ENCODE data around the gene ASF1A. TPM values are rescaled to one million over a fixed set of nuclear protein-coding genes. Genes with fewer than 3 reads are reported as not detected.

The ASF1A gene
- total and polyA plus RNA-seq, 2 of the 13 experiments (the other 11 are each of a cell fraction or from before 2014, with no cell fraction given) = 14.5 to 49.9 TPM

DNA sequence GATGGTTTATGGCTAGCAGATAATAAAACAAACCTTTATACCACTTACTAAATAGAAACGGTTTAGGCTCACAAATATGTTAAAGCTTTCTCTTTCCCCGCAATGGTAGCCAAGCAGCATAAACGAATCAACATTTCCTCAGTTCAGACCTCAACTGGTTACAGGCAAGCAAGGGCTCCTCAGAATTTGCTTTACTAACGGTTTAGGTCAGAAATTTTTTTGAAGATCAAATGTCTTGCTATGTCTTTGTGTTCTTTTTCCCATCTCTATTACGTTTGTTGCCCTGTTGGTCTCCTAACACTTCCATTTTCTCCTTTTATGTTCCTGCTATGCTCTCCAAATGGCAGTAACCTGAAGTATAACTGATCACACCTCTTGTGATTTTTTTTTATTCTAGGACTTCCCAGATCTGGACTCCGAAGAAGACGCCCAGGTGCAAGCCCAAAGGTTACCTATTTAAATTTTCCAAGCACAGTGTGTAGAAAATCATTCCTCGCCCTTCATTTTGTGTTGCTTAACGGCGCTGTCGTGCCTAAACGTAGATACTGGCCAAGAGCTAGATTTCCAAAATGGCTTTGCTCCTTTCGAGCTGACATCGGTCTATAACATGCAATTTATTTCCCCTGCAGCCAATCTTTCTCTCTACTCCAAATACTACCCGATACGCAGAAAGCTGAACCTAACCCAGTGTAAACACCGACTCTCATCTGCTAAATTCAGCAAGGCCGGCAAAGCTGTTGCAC, 717 bp upstream of the ASF1A start:
- ChIA-PET CTCF (ENCODE audit: low intra/inter-chr PET ratio, low total read pairs) (interaction anchor here (0.9 to 1.3 kb wide), 2 partner anchors 185 to 217 kb away, joined by 3 to 5 read pairs; partner anchors contain the start of gene FAM184A), POLR2A (interaction anchor here (1.3 to 3.1 kb wide), 3 partner anchors 10 to 454 kb away, joined by 3 to 10 read pairs (median 8); partner anchors contain the start of gene MCM9)
- H3K36me3 ChIP-seq (replicated peaks in 1 of 2; ENCODE audit: control insufficient read depth in 1 of 2, insufficient read depth in 2 of 2, low read length in 2 of 2) = no peaks in the 10 kb centered on the region; a peak in 1 of 5 replicates
- peaks cover 38% of the 10 kb centered on the region for H3K4me1 ChIP-seq (ENCODE audit: insufficient read depth, low read length)
- peak overlapping the region; percentile 85 for H3K4me2 ChIP-seq (ENCODE audit: low read depth, low read length)
- DNase-seq (ENCODE audit: low spot score) (peak; percentile 49), ATAC-seq (peak; percentile 4), FAIRE-seq (no peak)
- H2AFZ ChIP-seq (ENCODE audit: low read length) = peak overlapping the region; percentile 78
- peaks cover 46% of the 10 kb centered on the region for H3K79me2 ChIP-seq (ENCODE audit: insufficient read depth, low read length)
- H3K9ac ChIP-seq (ENCODE audit: insufficient read depth, low read depth, low read length) = peak overlapping the region; percentile 77
- in situ Hi-C loops (cut with HindIII; ENCODE audit: extremely low pct_ligation_motif_present, low pct_unique_long_range_greater_than_20kb) (no loop called here), intact Hi-C loops (cut with micrococcal nuclease; ENCODE audit: unreplicated experiment) (loop anchor here (10.0 kb wide), 1 partner anchor 372 kb away; no protein-coding TSS in a partner anchor)
- H3K27ac ChIP-seq (ENCODE audit: extremely low read length, insufficient read depth, low read length) = peak overlapping the region; percentile 86
- no peaks in the 10 kb centered on the region; a peak in 1 of 5 replicates for H3K27me3 ChIP-seq (ENCODE audit: control insufficient read depth in 1 of 2, insufficient read depth in 2 of 2, low read length in 2 of 2)
- no peaks in the 10 kb centered on the region for H4K20me1 ChIP-seq (ENCODE audit: insufficient read depth, low read length)
- H3K4me3 ChIP-seq (replicated peaks in 1 of 3; ENCODE audit: insufficient read depth in 1 of 3, low read depth in 2 of 3, low read length in 3 of 3) = peak overlapping the region; percentile 57 to 98 (median 84)
- no peaks in the 10 kb centered on the region for H3K9me3 ChIP-seq (ENCODE audit: low read length)
- BruUV-seq (replicated peaks) = TSS peak; percentile 46
- WGBS (ENCODE audit: low lambda C conversion rate) = 12% methylated on average over 18 of the region's 18 CpGs
- TF ChIP-seq ZEB1 (IDR thresholded peaks at IDR 0.05; ENCODE audit: insufficient replicate concordance, low read depth) (peak; percentile 1), ZNF430 (CRISPR knock-in tag; IDR thresholded peaks at IDR 0.05) (peak; percentile 4), KDM6A (CRISPR knock-in tag; IDR thresholded peaks at IDR 0.05; ENCODE audit: low read depth) (0 out of 2 replicates have a peak, but pooled peaks have one; percentile 9), NFRKB (IDR thresholded peaks at IDR 0.05) (peak; percentile 67; the same call in 1 of the 2 replicates), SATB2 (CRISPR knock-in tag; IDR thresholded peaks at IDR 0.05) (no peak), KLF16 (CRISPR knock-in tag; IDR thresholded peaks at IDR 0.05) (peak in 1 of 2 experiments; percentile 10; a peak in 1 of 4 replicates), ATF5 (CRISPR knock-in tag; IDR thresholded peaks at IDR 0.05; ENCODE audit: low read depth) (0 out of 2 replicates have a peak, but pooled peaks have one; percentile 6), EHMT2 (IDR thresholded peaks at IDR 0.05; ENCODE audit: borderline replicate concordance, low read depth, low read length) (0 out of 2 replicates have a peak, but pooled peaks have one; percentile 25), SNAI1 (CRISPR knock-in tag; IDR thresholded peaks at IDR 0.05; ENCODE audit: borderline replicate concordance) (no peak), CSRNP2 (CRISPR knock-in tag; conservative IDR thresholded peaks at IDR 0.05; ENCODE audit: low read depth) (0 out of 2 replicates have a peak, but pooled peaks have one; percentile 13), ZNF75D (CRISPR knock-in tag; IDR thresholded peaks at IDR 0.05; ENCODE audit: borderline replicate concordance) (0 out of 2 replicates have a peak, but pooled peaks have one; percentile 42), REXO4 (CRISPR knock-in tag; IDR thresholded peaks at IDR 0.05; ENCODE audit: borderline replicate concordance) (no peak)
- TF ChIP-seq, protein P1, sequence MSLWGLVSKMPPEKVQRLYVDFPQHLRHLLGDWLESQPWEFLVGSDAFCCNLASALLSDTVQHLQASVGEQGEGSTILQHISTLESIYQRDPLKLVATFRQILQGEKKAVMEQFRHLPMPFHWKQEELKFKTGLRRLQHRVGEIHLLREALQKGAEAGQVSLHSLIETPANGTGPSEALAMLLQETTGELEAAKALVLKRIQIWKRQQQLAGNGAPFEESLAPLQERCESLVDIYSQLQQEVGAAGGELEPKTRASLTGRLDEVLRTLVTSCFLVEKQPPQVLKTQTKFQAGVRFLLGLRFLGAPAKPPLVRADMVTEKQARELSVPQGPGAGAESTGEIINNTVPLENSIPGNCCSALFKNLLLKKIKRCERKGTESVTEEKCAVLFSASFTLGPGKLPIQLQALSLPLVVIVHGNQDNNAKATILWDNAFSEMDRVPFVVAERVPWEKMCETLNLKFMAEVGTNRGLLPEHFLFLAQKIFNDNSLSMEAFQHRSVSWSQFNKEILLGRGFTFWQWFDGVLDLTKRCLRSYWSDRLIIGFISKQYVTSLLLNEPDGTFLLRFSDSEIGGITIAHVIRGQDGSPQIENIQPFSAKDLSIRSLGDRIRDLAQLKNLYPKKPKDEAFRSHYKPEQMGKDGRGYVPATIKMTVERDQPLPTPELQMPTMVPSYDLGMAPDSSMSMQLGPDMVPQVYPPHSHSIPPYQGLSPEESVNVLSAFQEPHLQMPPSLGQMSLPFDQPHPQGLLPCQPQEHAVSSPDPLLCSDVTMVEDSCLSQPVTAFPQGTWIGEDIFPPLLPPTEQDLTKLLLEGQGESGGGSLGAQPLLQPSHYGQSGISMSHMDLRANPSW (CRISPR knock-in tag; IDR thresholded peaks at IDR 0.05; ENCODE audit: borderline replicate concordance) = peak; percentile 41; the same call in 1 of the 2 replicates
- TF ChIP-seq, protein P2, sequence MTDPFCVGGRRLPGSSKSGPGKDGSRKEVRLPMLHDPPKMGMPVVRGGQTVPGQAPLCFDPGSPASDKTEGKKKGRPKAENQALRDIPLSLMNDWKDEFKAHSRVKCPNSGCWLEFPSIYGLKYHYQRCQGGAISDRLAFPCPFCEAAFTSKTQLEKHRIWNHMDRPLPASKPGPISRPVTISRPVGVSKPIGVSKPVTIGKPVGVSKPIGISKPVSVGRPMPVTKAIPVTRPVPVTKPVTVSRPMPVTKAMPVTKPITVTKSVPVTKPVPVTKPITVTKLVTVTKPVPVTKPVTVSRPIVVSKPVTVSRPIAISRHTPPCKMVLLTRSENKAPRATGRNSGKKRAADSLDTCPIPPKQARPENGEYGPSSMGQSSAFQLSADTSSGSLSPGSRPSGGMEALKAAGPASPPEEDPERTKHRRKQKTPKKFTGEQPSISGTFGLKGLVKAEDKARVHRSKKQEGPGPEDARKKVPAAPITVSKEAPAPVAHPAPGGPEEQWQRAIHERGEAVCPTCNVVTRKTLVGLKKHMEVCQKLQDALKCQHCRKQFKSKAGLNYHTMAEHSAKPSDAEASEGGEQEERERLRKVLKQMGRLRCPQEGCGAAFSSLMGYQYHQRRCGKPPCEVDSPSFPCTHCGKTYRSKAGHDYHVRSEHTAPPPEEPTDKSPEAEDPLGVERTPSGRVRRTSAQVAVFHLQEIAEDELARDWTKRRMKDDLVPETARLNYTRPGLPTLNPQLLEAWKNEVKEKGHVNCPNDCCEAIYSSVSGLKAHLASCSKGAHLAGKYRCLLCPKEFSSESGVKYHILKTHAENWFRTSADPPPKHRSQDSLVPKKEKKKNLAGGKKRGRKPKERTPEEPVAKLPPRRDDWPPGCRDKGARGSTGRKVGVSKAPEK (CRISPR knock-in tag; IDR thresholded peaks at IDR 0.05; ENCODE audit: borderline replicate concordance) = 0 out of 2 replicates have a peak, but pooled peaks have one; percentile 14
